Neural progenitor cell (in vitro differentiated cells): Measurements from ENCODE around the gene PCNX3. TPM values are rescaled to one million over a fixed set of nuclear protein-coding genes. Genes with fewer than 3 reads are reported as not detected.

Source experiments
- DNase-seq: peaks from one replicate; pipeline ENCODE4 v3.0.0-alpha.2; 2016; ENCODE audit warnings: low spot score
- H2AFZ ChIP-seq: fragments of 200-600 bp; sonication (generic); replicated peaks from 2 replicates; pipeline ENCODE4 v1.6.1; 2016; ENCODE audit warnings: antibody characterized with exemption
- H3F3A ChIP-seq: fragments of 200-600 bp; sonication (generic); 2 replicates; pipeline ENCODE4 v1.6.1; 2016; ENCODE audit warnings: antibody characterized with exemption, low read depth
- H3K27ac ChIP-seq: fragments of 200-600 bp; sonication (generic); 2 replicates; pipeline ENCODE4 v1.5.1; 2016; ENCODE audit warnings: mild to moderate bottlenecking
- H3K27me3 ChIP-seq: fragments of 200-600 bp; sonication (generic); 2 replicates; pipeline ENCODE4 v1.6.1; 2016; ENCODE audit warnings: mild to moderate bottlenecking, moderate library complexity
- H3K36me3 ChIP-seq: fragments of 200-600 bp; sonication (generic); 2 replicates; pipeline ENCODE4 v1.5.1; 2016
- H3K4me1 ChIP-seq: fragments of 200-600 bp; sonication (generic); 2 replicates; pipeline ENCODE4 v1.6.1; 2016; ENCODE audit warnings: mixed run types
- H3K4me2 ChIP-seq: fragments of 200-600 bp; sonication (generic); 2 replicates; pipeline ENCODE4 v1.6.1; 2016
- H3K4me3 ChIP-seq: fragments of 200-600 bp; sonication (generic); 2 replicates; pipeline ENCODE4 v1.5.1; 2016
- H3K79me2 ChIP-seq: fragments of 200-600 bp; sonication (generic); 2 replicates; pipeline ENCODE4 v1.6.1; 2016; ENCODE audit warnings: low read depth
- H3K9ac ChIP-seq: fragments of 200-600 bp; sonication (generic); 2 replicates; pipeline ENCODE4 v1.6.1; 2016
- H3K9me3 ChIP-seq: fragments of 200-600 bp; sonication (generic); 2 replicates; pipeline ENCODE4 v1.5.1; 2016; ENCODE audit warnings: low read depth
- H4K20me1 ChIP-seq: fragments of 200-600 bp; sonication (generic); 2 replicates; pipeline ENCODE4 v1.6.1; 2016; ENCODE audit warnings: low read depth
- H3K27ac Mint-ChIP-seq: 3 replicates; pipeline ENCODE4 v1.8.0; 2021; ENCODE audit warnings: mixed read lengths
- H3K27me3 Mint-ChIP-seq: 2 replicates; pipeline ENCODE4 v1.8.0; 2022; ENCODE audit warnings: low read depth, mild to moderate bottlenecking, inconsistent platforms, moderate library complexity, mixed read lengths; ENCODE audit not compliant: insufficient read depth
- H3K36me3 Mint-ChIP-seq: 3 replicates; pipeline ENCODE4 v1.8.0; 2021; ENCODE audit warnings: mixed read lengths
- H3K4me1 Mint-ChIP-seq: 3 replicates; pipeline ENCODE4 v1.8.0; 2021; ENCODE audit warnings: mixed read lengths
- H3K4me3 Mint-ChIP-seq: 3 replicates; pipeline ENCODE4 v1.8.0; 2021; ENCODE audit warnings: mild to moderate bottlenecking, moderate library complexity, mixed read lengths
- H3K9me3 Mint-ChIP-seq: 3 replicates; pipeline ENCODE4 v1.8.0; 2020; ENCODE audit warnings: mixed read lengths
- CTCF ChIP-seq: fragments of 200-600 bp; sonication (generic); IDR thresholded peaks from 2 replicates; pipeline ENCODE4 v1.5.1; 2017; ENCODE audit warnings: antibody characterized with exemption, mild to moderate bottlenecking
- EZH2 ChIP-seq: fragments of 200-600 bp; sonication (generic); IDR thresholded peaks from 2 replicates; pipeline ENCODE4 v1.6.1; 2017; ENCODE audit warnings: antibody characterized with exemption, mild to moderate bottlenecking, moderate library complexity
- EZH2phosphoT487 ChIP-seq: fragments of 200-600 bp; sonication (generic); IDR thresholded peaks from 2 replicates; pipeline ENCODE4 v1.6.1; 2017; ENCODE audit warnings: antibody characterized with exemption
- total RNA-seq: library from RNA; depleted of rRNA; stranded (reverse); fragments of >200 nt; gene quantifications from 2 replicates; pipeline ENCODE4 v1.2.3, GENCODE V29; 2015; ENCODE audit warnings: low replicate concordance

Gene PCNX3
- total RNA-seq, 1 donor from 2014 or later: 6.6 TPM

- Mint-ChIP-seq H3K4me1 (peaks cover 56% of the 10 kb centered on the region), H3K27ac (no peak overlapping the region), H3K36me3 (peaks cover 13% of the 10 kb centered on the region), H3K4me3 (peak overlapping the region; percentile 90), H3K27me3 (peaks cover 22% of the 10 kb centered on the region), H3K9me3 (no peaks in the 10 kb centered on the region)
- Histone ChIP-seq H2AFZ (no peak overlapping the region), H3K79me2 (peaks cover 40% of the 10 kb centered on the region), H3K4me1 (peaks cover 27% of the 10 kb centered on the region), H3K27ac (no peak overlapping the region), H3K36me3 (no peaks in the 10 kb centered on the region), H3K9me3 (no peaks in the 10 kb centered on the region), H4K20me1 (peaks cover 48% of the 10 kb centered on the region), H3K4me3 (peak overlapping the region; percentile 93), H3K9ac (no peak overlapping the region), H3K27me3 (peaks cover 27% of the 10 kb centered on the region), H3F3A (peaks cover 67% of the 10 kb centered on the region), H3K4me2 (peak overlapping the region; percentile 97)
- DNase-seq: no peak
- TF ChIP-seq EZH2: no peak
- no peak for TF ChIP-seq CTCF
- TF ChIP-seq EZH2phosphoT487: no peak
These were observed 44.2 kb upstream of the PCNX3 start for GRCh38 chr11:65571420-65571819.

GRCh38 chr11:65571940-65572339 lies 43.6 kb upstream of the PCNX3 start:
- Histone ChIP-seq H3K9ac (no peak overlapping the region), H2AFZ (no peak overlapping the region), H3K4me1 (peaks cover 27% of the 10 kb centered on the region), H3K79me2 (peaks cover 40% of the 10 kb centered on the region), H3K4me2 (peak overlapping the region; percentile 97), H3K9me3 (no peaks in the 10 kb centered on the region), H3K27me3 (peaks cover 32% of the 10 kb centered on the region), H3F3A (peaks cover 72% of the 10 kb centered on the region), H3K36me3 (no peaks in the 10 kb centered on the region), H3K4me3 (peak overlapping the region; percentile 65), H4K20me1 (peaks cover 52% of the 10 kb centered on the region), H3K27ac (no peak overlapping the region)
- peaks cover 56% of the 10 kb centered on the region for H3K4me1 Mint-ChIP-seq
- H3K27me3 Mint-ChIP-seq: peaks cover 25% of the 10 kb centered on the region
- TF ChIP-seq EZH2 (no peak), EZH2phosphoT487 (no peak), CTCF (peak; percentile 51)
- peaks cover 13% of the 10 kb centered on the region for H3K36me3 Mint-ChIP-seq
- no peaks in the 10 kb centered on the region for H3K9me3 Mint-ChIP-seq
- peak; percentile 86 for DNase-seq
- H3K4me3 Mint-ChIP-seq: peak overlapping the region; percentile 90
- H3K27ac Mint-ChIP-seq: no peak overlapping the region

GRCh38 chr11:65572356-65573051 lies 43.1 kb upstream of the PCNX3 start, which contains the start of gene FAM89B:
Gene FAM89B, plus strand, starts transcription at chr11:65572538. Its CDS starts 132 bp downstream, at chr11:65572670.
- H3K79me2 ChIP-seq: peaks cover 40% of the 10 kb centered on the region
- peak; percentile 91 for DNase-seq
- Mint-ChIP-seq H3K4me1 (peaks cover 55% of the 10 kb centered on the region), H3K36me3 (peaks cover 13% of the 10 kb centered on the region), H3K9me3 (no peaks in the 10 kb centered on the region), H3K27me3 (peaks cover 25% of the 10 kb centered on the region), H3K27ac (peak within 1 kb of the TSS; percentile 21), H3K4me3 (peak within 1 kb of the TSS; percentile 90)
- no peak within 1 kb of the TSS for H3K9ac ChIP-seq
- H3K36me3 ChIP-seq: no peaks in the 10 kb centered on the region
- no peaks in the 10 kb centered on the region for H3K9me3 ChIP-seq
- H2AFZ ChIP-seq: no peak within 1 kb of the TSS
- H3K4me2 ChIP-seq: peak within 1 kb of the TSS; percentile 97
- H4K20me1 ChIP-seq: peaks cover 56% of the 10 kb centered on the region
- H3K4me3 ChIP-seq: peak within 1 kb of the TSS; percentile 93
- peaks cover 37% of the 10 kb centered on the region for H3K27me3 ChIP-seq
- no peak within 1 kb of the TSS for H3K27ac ChIP-seq
- H3K4me1 ChIP-seq: peaks cover 27% of the 10 kb centered on the region
- TF ChIP-seq EZH2 (no peak), CTCF (no peak), EZH2phosphoT487 (no peak)
- peaks cover 72% of the 10 kb centered on the region for H3F3A ChIP-seq
